ENCODE measurements around the gene APH1A.
"Not testable (repeated sequence)": the region's sequence is repeated elsewhere in the genome, so short reads cannot be mapped to it uniquely, and the experiment has no call there.

APH1A gene

DNA sequence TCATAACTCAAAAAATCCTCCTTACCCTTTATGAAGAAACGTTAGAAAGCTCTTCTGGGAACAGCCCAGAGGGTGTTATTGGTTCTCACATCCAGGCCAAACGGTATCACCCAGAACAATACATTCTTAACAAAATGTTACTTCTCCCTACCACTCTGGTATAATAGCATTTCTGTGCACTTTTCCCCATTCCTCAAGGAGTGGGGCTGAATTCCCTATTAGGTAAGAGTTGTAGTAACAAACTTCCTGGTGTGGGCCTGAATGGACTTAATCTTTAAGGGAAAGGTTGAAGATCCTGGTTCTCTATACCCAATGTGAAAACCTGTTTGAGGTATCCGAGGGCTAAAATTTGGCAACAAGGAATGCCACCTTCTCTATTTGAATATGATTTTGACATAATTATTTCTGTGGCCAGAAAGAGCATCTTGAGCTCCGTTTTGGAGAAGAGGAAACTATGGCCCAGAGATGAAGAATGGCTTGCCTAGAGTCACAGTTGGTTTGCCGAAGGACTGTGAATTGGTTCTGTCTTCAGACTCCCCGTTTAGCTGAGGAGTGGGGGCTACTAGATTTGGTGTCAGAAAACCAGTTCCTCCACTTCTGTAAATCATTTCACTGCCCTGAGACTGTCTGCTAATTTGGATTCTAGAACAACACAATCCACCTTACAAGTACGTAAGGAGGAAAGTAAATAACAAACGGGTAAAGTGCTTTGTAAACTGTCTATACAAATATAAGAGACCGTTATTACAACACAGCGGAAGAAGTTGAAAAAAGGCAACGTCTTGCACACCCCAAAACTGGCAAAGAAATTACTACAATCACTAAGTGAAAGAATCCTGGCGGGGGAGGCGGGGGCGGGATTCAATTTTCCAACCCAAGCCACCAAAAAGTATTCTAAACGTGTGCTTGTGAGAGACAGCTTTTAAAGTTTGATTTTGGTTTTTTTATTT is 35.2 kb downstream of the APH1A start:
- DNase-seq (ENCODE audit: low spot score): peak; percentile 30

DNA sequence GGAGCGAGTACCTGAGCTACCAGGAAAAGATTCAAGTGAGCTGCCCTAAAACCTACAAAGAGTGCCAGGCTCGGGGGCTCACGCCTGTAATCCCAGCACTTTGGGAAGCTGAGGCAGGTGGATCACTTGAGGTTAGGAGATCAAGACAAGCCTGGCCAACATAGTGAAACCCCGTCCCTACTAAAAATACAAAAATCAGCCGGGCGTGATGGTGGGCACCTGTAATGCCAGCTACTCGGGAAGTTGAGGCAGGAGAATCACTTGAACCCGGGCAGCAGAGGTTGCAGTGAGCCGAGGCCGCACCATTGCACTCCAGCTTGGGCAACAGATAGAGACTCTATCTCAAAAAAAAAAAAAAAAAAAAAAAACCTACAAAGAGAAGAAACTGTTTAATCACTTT is 35.9 kb downstream of the APH1A start:
- not testable (repeated sequence) for DNase-seq (ENCODE audit: low spot score)

DNA sequence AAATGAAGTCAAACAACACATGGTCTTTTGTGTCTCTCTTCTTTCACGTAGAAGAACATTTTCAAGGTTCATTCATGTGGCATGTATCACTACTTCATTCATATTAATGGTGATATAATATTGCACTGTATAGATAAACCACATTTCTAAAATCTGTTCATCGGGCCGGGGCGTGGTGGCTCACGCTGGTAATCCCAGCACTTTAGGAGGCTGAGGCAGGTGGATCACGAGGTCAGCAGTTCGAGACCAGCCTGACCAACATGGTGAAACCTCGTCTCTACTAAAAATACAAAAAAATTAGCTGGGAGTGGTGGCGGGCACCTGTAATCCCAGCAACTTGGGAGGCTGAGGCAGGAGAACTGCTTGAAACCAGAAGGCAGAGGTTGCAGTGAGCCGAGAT is 40.6 kb downstream of the APH1A start:
- DNase-seq (ENCODE audit: low spot score): not testable (repeated sequence)

DNA sequence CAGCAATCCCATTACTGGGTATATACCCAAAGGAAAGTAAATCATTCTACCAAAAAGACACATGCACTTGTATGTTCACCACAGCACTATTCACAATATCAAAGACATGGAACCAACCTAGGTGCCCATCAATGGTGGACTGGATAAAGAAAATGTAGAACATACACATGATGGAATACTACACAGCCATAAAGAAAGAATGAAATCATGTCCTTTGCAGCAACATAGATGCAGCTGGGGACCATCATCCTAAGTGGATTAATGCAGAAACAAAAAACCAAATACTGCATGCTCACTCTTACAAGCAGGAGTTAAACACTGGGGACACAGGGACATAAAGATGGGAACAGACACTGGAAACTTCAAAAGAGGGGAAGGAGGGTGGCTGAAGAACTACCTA is 41.6 kb downstream of the APH1A start:
- DNase-seq (ENCODE audit: low spot score): no peak

DNA sequence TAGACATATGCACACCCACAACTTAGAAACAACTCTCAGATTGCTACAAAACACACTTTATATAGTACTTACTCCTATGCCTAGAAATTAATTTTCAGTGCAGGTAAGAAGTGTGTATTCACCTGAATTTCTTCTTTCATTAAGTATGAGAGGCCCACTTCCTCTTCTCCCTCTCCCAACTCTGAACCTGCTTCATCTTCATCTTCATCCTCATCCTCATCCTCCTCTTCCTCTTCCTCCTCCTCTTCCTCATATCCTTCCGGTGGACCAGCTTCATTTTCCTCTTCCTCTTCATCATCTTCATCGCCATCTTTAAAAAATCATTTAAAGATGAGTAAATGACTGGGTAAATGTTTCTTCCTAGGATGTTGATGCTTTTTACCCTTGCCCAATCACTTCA is 42.3 kb downstream of the APH1A start:
- no peak for DNase-seq (ENCODE audit: low spot score)

DNA sequence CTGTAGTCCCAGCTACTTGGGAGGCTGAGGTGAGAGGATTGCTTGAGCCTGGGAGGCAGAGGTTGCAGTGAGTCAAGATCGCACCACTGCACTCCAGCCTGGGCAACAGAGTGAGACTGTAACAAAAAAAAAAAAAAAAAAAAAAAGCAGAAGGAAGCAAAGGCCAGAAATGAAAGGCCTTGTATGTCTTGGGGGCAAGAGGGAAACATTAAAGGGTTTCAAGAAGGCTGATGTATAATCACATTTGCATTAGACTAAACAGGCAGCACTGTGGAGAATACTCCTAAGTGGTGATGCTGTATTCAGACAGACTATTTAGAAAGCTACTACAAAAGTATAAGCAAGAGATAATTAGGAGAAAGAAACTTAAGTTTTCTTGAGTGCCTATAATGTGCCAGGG is 43.3 kb downstream of the APH1A start:
- no peak for DNase-seq (ENCODE audit: low spot score)

DNA sequence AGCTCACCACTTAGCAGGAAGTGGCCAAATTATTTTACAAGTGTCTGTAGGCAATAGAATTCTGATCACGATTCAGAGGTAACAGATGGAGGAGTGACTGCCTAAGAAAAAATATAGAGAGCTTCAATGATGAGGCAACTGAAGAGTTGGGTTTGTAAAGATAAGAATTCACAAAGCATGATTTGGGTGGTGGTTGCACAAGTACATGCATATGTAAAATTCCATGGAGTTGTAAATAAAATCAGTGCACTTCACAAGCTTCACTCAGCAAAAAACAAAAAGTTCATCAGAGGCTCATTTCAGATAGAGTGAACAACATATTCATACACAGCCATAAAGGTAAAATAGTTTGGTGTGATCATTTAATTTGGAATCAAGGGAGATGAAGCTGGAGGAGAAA is 43.8 kb downstream of the APH1A start:
- no peak for DNase-seq (ENCODE audit: low spot score)

DNA sequence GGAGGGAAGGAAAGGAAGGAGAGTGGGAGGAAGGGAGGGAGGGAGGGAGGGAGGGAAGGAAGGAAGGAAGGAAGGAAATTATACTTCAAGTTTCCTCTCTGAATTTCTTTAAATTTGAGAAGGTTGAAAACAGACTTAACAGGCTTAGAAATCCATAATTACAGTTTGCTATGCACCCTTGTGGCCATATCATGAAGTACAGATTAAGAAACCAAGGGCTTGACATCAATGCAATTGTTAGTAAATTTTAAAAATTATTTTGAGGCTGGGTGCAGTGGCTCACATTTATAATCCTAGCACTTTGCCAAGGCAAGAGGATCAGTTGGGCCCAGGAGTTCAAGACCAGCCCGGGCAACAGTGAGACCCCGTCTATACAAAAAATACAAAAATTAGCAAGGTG is 47.3 kb downstream of the APH1A start:
- peak; percentile 45 for DNase-seq (ENCODE audit: low spot score)

DNA sequence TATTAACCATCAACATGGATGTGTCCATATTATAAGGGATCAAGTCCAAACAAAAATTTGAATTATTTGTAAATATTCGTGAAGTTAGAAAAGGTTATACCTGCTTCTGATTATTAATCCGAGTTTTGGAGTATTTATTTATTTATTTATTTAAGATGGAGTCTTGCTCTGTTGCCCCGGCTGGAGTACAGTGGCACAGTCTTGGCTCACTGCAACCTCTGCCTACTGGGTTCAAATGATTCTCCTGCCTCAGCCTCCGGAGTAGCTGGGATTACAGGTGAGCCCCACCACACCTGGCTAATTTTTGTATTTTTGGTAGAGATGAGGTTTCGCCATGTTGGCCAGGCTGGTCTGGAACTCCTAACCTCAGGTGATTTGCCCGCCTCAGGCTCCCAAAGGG is 53.0 kb downstream of the APH1A start:
- not testable (repeated sequence) for DNase-seq (ENCODE audit: low spot score)
